CD14-positive monocyte (primary cell): Measurements from ENCODE around the gene TBC1D13. TPM values are rescaled to one million over a fixed set of nuclear protein-coding genes. Genes with fewer than 3 reads are reported as not detected.

ENCODE experiments used
- DNase-seq, 3 donors: peaks; one replicate each; pipeline ENCODE4 v3.0.0-alpha.2; 2011 to 2022
- H2AFZ ChIP-seq: 2 replicates; pipeline ENCODE4 v1.6.0; 2012; ENCODE audit warnings: mild to moderate bottlenecking, low read depth, low read length, inconsistent platforms; ENCODE audit not compliant: insufficient read depth, poor library complexity, severe bottlenecking
- H3K27ac ChIP-seq, 2 donors: 1 replicate in 1 of 2; 2 replicates in 1 of 2; pipeline ENCODE4 v1.5.1; 2012 to 2013; ENCODE audit warnings: low read length in 2 of 2, control low read depth in 1 of 2, inconsistent platforms in 1 of 2, low read depth in 1 of 2, mild to moderate bottlenecking in 1 of 2
- H3K27me3 ChIP-seq, 2 donors: one replicate each; pipeline versions ENCODE4 v1.6.0 to v1.6.1; 2011 to 2013; ENCODE audit warnings: low read length in 2 of 2; ENCODE audit not compliant: control insufficient read depth in 2 of 2, insufficient read depth in 2 of 2
- H3K36me3 ChIP-seq, 2 donors: replicated peaks in 1 of 2; 1 replicate in 1 of 2; 2 replicates in 1 of 2; pipeline versions ENCODE4 v1.5.1 to v1.6.1; 2012 to 2013; ENCODE audit warnings: low read length in 2 of 2, control low read depth in 1 of 2, inconsistent platforms in 1 of 2, mild to moderate bottlenecking in 1 of 2; ENCODE audit not compliant: insufficient read depth in 2 of 2, control insufficient read depth in 1 of 2
- H3K4me1 ChIP-seq, 2 donors: 1 replicate in 1 of 2; 2 replicates in 1 of 2; pipeline versions ENCODE4 v1.5.1 to v1.6.1; 2012 to 2013; ENCODE audit warnings: low read length in 2 of 2, control low read depth in 1 of 2, inconsistent platforms in 1 of 2, mild to moderate bottlenecking in 1 of 2, moderate library complexity in 1 of 2; ENCODE audit not compliant: insufficient read depth in 2 of 2, control insufficient read depth in 1 of 2
- H3K4me2 ChIP-seq: replicated peaks from 2 replicates; pipeline ENCODE3; 2012; ENCODE audit warnings: low read length, moderate library complexity, mild to moderate bottlenecking; ENCODE audit not compliant: poor library complexity, severe bottlenecking; ENCODE audit errors: extremely low read depth
- H3K4me3 ChIP-seq, 3 experiments: fragments of 200-600 bp in 1 of 3; sonication (generic) in 1 of 3; replicated peaks in 1 of 3; 1 replicate in 2 of 3; 2 replicates in 1 of 3; pipeline ENCODE4 v1.5.1; 2011 to 2013; ENCODE audit warnings: low read length in 3 of 3, mild to moderate bottlenecking in 3 of 3, control low read depth in 2 of 3, low read depth in 2 of 3, inconsistent platforms in 1 of 3, moderate library complexity in 1 of 3
- H3K79me2 ChIP-seq: 2 replicates; pipeline ENCODE4 v1.6.0; 2012; ENCODE audit warnings: mild to moderate bottlenecking, control low read depth, inconsistent platforms, low read length, moderate library complexity; ENCODE audit not compliant: insufficient read depth
- H3K9ac ChIP-seq: 2 replicates; pipeline ENCODE4 v1.6.0; 2017; ENCODE audit warnings: low read length, mild to moderate bottlenecking; ENCODE audit not compliant: insufficient read depth, poor library complexity, severe bottlenecking
- H3K9me3 ChIP-seq, 2 donors: replicated peaks in 1 of 2; 1 replicate in 1 of 2; 2 replicates in 1 of 2; pipeline versions ENCODE4 v1.5.1 to v1.6.1; 2012 to 2013; ENCODE audit warnings: low read length in 2 of 2, control low read depth in 1 of 2; ENCODE audit not compliant: control insufficient read depth in 1 of 2, insufficient read depth in 1 of 2
- H4K20me1 ChIP-seq: 2 replicates; pipeline ENCODE4 v1.6.0; 2012; ENCODE audit warnings: mild to moderate bottlenecking, low read length, control low read depth, moderate library complexity; ENCODE audit not compliant: insufficient read depth
- H3K27ac Mint-ChIP-seq, 7 donors: one replicate each; pipeline ENCODE4 v1.8.0; 2020; ENCODE audit warnings: mild to moderate bottlenecking in 7 of 7, mixed read lengths in 7 of 7, moderate library complexity in 6 of 7, inconsistent platforms in 2 of 7
- H3K27me3 Mint-ChIP-seq, 3 donors: one replicate each; pipeline ENCODE4 v1.8.0; 2021 to 2022; ENCODE audit warnings: low read depth in 3 of 3, mild to moderate bottlenecking in 3 of 3, mixed read lengths in 3 of 3, moderate library complexity in 3 of 3, inconsistent platforms in 1 of 3
- H3K36me3 Mint-ChIP-seq, 2 donors: one replicate each; pipeline ENCODE4 v1.8.0; 2020; ENCODE audit warnings: mixed read lengths in 2 of 2, inconsistent platforms in 1 of 2, mild to moderate bottlenecking in 1 of 2
- H3K4me1 Mint-ChIP-seq: one replicate; pipeline ENCODE4 v1.8.0; 2020; ENCODE audit warnings: mild to moderate bottlenecking, mixed read lengths
- H3K4me3 Mint-ChIP-seq, 2 donors: one replicate each; pipeline ENCODE4 v1.8.0; 2020; ENCODE audit warnings: mild to moderate bottlenecking in 2 of 2, mixed read lengths in 2 of 2, moderate library complexity in 1 of 2
- H3K9me3 Mint-ChIP-seq, 7 donors: one replicate each; pipeline ENCODE4 v1.8.0; 2020 to 2022; ENCODE audit warnings: mixed read lengths in 7 of 7, mild to moderate bottlenecking in 6 of 7, moderate library complexity in 6 of 7, inconsistent platforms in 2 of 7
- WGBS: methylation state at CpG from one replicate; pipeline ENCODE4 v1.1.5; 2013; ENCODE audit warnings: missing lambda C conversion rate; ENCODE audit not compliant: insufficient coverage; 5-methylcytosine and 5-hydroxymethylcytosine counted together
- intact Hi-C, 2 donors: fragments of 100-400 bp; cut with micrococcal nuclease; formaldehyde crosslinking; loops; one replicate each; pipeline versions ENCODE4 v1.15.0 to v1.15.1; 2023
- polyA plus RNA-seq, 3 donors: library from polyadenylated mRNA; depleted of rRNA in 1 of 3; unstranded in 2 of 3; stranded (reverse) in 1 of 3; fragments of 300-500 nt in 2 of 3; fragments of >200 nt in 1 of 3; fragmentation: Illumina TruSeq in 2 of 3; gene quantifications; 1 replicate in 2 of 3; 2 replicates in 1 of 3; pipeline ENCODE4 v1.2.3, GENCODE V29; 2012 to 2021
- TF ChIP-seq, protein P1 (sequence below): fragments of 200-600 bp; IDR thresholded peaks from one replicate; pipeline ENCODE4 v1.8.0; 2022; ENCODE audit warnings: antibody characterized with exemption, mild to moderate bottlenecking

Gene TBC1D13
- polyA plus RNA-seq, 3 donors: 9.9 to 16.8 (median 13.8) TPM

DNA sequence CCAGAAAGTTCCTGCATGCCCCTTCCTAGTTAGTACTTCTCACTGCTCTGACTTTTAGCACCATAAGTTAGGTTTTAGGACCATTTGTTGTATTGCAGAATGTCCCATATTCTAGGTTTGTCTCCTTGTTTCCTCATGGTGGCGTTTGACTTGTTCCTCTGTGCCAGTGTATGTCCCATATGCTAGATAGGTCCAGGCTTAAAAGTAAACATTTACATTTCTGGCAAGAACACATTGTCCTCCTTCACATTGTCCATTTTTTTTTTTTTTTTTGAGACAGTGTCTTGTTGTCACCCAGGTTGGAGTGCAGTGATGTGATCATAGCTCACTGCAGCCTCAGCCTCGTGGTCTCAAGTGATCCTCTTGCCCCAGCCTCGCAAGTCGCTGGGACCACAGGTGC, 15.4 kb downstream of the TBC1D13 start:
- no peak overlapping the region for H3K4me3 Mint-ChIP-seq

DNA sequence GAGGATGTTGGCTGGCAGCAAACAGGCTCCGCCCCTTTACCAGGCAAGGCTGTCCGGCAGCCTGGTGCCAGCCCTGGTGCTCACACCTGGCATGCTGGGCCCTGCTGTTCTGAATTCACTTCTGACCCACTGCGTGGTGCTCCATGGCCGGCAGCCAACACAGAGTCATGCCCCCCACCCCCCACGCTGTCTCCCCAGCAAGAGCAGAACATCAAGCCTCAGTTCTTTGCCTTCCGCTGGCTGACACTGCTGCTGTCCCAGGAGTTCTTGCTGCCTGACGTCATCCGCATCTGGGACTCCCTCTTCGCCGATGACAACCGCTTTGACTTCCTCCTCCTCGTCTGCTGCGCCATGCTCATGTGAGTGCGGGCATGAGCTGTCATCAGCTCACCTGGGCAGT, 18.6 kb downstream of the TBC1D13 start:
- no peak overlapping the region for H3K9ac ChIP-seq
- peaks cover 55 to 86% of the 10 kb centered on the region in 2 donors for H3K36me3 ChIP-seq
- TF ChIP-seq, protein P1, sequence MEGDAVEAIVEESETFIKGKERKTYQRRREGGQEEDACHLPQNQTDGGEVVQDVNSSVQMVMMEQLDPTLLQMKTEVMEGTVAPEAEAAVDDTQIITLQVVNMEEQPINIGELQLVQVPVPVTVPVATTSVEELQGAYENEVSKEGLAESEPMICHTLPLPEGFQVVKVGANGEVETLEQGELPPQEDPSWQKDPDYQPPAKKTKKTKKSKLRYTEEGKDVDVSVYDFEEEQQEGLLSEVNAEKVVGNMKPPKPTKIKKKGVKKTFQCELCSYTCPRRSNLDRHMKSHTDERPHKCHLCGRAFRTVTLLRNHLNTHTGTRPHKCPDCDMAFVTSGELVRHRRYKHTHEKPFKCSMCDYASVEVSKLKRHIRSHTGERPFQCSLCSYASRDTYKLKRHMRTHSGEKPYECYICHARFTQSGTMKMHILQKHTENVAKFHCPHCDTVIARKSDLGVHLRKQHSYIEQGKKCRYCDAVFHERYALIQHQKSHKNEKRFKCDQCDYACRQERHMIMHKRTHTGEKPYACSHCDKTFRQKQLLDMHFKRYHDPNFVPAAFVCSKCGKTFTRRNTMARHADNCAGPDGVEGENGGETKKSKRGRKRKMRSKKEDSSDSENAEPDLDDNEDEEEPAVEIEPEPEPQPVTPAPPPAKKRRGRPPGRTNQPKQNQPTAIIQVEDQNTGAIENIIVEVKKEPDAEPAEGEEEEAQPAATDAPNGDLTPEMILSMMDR: no peak
- no peaks in the 10 kb centered on the region for H3K4me1 ChIP-seq
- no peaks in the 10 kb centered on the region for H3K79me2 ChIP-seq
- no peak overlapping the region for H3K27ac ChIP-seq
- Mint-ChIP-seq H3K4me1 (no peaks in the 10 kb centered on the region), H3K27ac (peak overlapping the region in 1 of 7 donors; percentile 66), H3K27me3 (peaks cover 0 to 2% (median 0%) of the 10 kb centered on the region in 3 donors), H3K36me3 (peaks cover 54 to 79% of the 10 kb centered on the region in 2 donors), H3K9me3 (no peaks in the 10 kb centered on the region), H3K4me3 (no peak overlapping the region)
- H4K20me1 ChIP-seq: no peaks in the 10 kb centered on the region
- intact Hi-C loops: loop anchor here in 1 of 2 donors (10.0 kb wide), 1 partner anchor 61 kb away; no protein-coding TSS in a partner anchor
- no peak overlapping the region for H3K4me3 ChIP-seq
- no peaks in the 10 kb centered on the region for H3K9me3 ChIP-seq
- no peak for DNase-seq
- no peak overlapping the region for H3K4me2 ChIP-seq
- no peaks in the 10 kb centered on the region for H3K27me3 ChIP-seq
- no peak overlapping the region for H2AFZ ChIP-seq
- 93% methylated on average over 14 of the region's 14 CpGs for WGBS

More for the DNA sequence above, 15.4 kb downstream of the TBC1D13 start:
- H3K9me3 Mint-ChIP-seq: no peaks in the 10 kb centered on the region
- no peaks in the 10 kb centered on the region for H3K4me1 Mint-ChIP-seq
- no peaks in the 10 kb centered on the region for H3K79me2 ChIP-seq
- H3K9ac ChIP-seq: no peak overlapping the region
- no peak overlapping the region for H3K4me2 ChIP-seq
- H4K20me1 ChIP-seq: no peaks in the 10 kb centered on the region
- H3K9me3 ChIP-seq: no peaks in the 10 kb centered on the region
- TF ChIP-seq, protein P1: no peak
- peaks cover 68 to 96% of the 10 kb centered on the region in 2 donors for H3K36me3 Mint-ChIP-seq
- no peaks in the 10 kb centered on the region for H3K27me3 ChIP-seq
- no peaks in the 10 kb centered on the region for H3K4me1 ChIP-seq
- peak overlapping the region in 2 of 7 donors; percentile 7 to 53 for H3K27ac Mint-ChIP-seq
- peaks cover 0 to 2% (median 0%) of the 10 kb centered on the region in 3 donors for H3K27me3 Mint-ChIP-seq
- H3K4me3 ChIP-seq: no peak overlapping the region
- H2AFZ ChIP-seq: no peak overlapping the region
- no peak for DNase-seq
- WGBS: 98% methylated on average over 4 of the region's 4 CpGs
- intact Hi-C loops: loop anchor here in 1 of 2 donors (10.0 kb wide), 1 partner anchor 58 kb away; no protein-coding TSS in a partner anchor
- H3K36me3 ChIP-seq: peaks cover 71 to 95% of the 10 kb centered on the region in 2 donors
- no peak overlapping the region for H3K27ac ChIP-seq
